ENCODE results near the gene LDLRAD2.
"Not testable (repeated sequence)": the region's sequence is repeated elsewhere in the genome, so short reads cannot be mapped to it uniquely, and the experiment has no call there.

Gene LDLRAD2

DNA sequence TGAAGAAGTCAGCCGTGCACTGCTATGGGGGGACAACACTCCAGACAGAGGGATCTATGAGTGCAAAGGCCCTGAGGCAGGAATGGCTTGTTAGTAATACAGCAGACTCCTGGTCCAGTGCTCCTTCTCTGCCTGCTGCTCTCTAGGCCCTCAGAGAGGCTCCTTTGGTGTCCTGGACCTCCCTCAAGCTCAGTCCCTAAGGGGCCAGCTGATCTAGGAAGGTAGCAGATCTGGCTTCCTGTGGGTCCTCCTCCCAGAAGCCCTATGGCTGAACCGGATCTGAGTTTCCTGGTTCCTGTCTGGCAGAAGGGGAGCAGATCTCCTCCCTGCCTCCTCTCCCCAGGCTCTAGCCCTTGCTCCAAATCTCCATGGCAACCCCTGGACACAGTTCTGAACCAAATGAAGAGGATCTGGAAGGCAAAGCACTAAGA lies at the start of gene LDLRAD2:
LDLRAD2 (plus strand) TSS at position 391 of the 431 bp plus-strand sequence. CDS start 187 bp downstream, outside the sequence.
- no peaks in the 10 kb centered on the region for H3K36me3 Mint-ChIP-seq (ENCODE audit: low read depth)
- no peak for DNase-seq
- no peaks in the 10 kb centered on the region for H3K9me3 Mint-ChIP-seq
- H3K27ac Mint-ChIP-seq, result no peak within 1 kb of the TSS
- peaks cover 10% of the 10 kb centered on the region for H3K4me1 Mint-ChIP-seq (ENCODE audit: low read depth)
- H3K4me3 Mint-ChIP-seq, result no peak within 1 kb of the TSS
- H3K27me3 Mint-ChIP-seq, result peaks cover 30% of the 10 kb centered on the region

- peaks cover 22% of the 10 kb centered on the region for H3K36me3 Mint-ChIP-seq (ENCODE audit: low read depth)
- no peak overlapping the region for H3K27ac Mint-ChIP-seq
- no peaks in the 10 kb centered on the region for H3K27me3 Mint-ChIP-seq
- no peak for DNase-seq
- H3K4me1 Mint-ChIP-seq (ENCODE audit: low read depth), result peaks cover 67% of the 10 kb centered on the region
- no peak overlapping the region for H3K4me3 Mint-ChIP-seq
- no peaks in the 10 kb centered on the region for H3K9me3 Mint-ChIP-seq
Measured at GRCh38 chr1:21763236-21763635, 48.8 kb upstream of the LDLRAD2 start.

DNA sequence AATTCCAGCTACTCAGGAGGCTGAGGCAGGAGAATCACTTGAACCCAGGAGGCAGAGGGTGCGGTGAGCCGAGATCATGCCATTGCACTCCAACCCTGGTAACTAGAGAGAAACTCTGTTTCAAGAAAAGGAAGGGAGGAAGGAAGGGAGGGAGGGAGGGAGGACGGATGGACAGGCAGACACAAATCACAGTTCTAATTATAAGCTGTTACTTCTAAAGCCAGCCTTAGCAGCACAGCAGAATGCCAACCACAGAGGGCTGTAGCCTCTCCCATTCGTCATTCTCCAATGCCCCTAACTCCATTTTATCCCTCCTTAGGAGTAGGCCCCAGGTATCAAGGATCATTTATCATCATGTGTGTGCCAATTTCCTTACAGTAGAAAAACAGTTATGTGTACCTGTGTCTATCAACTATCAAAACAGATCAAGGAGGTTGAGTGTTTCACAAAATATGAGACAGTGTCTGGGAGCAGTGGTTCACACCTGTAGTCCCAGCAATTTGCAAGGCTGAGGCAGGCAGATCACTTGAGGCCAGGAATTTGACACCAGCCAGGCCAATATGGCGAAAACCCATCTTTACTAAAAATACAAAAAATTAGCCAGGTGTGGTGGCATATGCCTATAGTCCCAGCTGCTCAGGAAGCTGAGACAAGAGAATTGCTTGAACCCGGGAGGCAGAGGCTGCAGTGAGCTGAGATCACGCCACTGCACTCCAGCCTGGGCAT lies 48.2 kb upstream of the LDLRAD2 start:
- no peak for DNase-seq
- Mint-ChIP-seq H3K27ac (no peak overlapping the region), H3K27me3 (no peaks in the 10 kb centered on the region), H3K36me3 (ENCODE audit: low read depth) (peaks cover 25% of the 10 kb centered on the region), H3K4me3 (no peak overlapping the region), H3K4me1 (ENCODE audit: low read depth) (peaks cover 69% of the 10 kb centered on the region), H3K9me3 (no peaks in the 10 kb centered on the region)

DNA sequence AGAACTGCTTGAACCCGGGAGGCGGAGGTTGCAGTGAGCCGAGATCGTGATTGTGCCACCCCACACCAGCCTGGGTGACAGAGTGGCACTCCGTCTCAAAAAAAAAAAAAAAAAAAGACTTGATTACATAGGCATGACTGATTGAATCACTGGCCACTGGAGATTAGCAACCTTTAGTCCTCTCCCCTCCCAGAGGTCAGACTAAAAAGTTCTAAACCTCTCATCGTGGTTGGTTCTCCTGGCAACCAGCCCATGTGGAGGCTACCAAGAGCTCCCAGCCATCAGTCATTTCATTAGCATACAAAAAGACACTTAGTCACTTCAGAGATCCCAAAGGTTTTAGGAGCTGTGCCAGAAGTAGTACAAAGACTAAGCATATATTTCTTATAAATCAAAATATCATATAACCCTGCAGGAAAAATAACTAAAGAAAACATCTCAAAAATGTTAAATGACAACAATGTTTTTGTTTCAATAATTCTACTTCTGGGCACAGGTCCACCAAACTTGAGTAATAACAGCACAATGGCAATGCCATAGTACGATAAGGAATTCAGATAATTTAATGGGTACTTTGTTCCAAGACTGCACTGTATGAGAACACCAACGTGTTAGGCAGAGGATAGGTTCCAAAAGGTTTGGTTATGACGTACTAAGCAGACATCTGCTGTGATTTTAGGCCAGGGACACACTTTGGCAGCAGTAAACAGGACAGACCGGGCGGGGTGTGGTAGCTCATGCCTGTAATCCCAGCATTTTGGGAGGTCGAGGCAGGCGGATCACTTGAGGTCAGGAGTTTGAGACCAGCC lies 47.2 kb upstream of the LDLRAD2 start:
- peak overlapping the region; percentile 78 for H3K27ac Mint-ChIP-seq
- H3K9me3 Mint-ChIP-seq, result no peaks in the 10 kb centered on the region
- no peak overlapping the region for H3K4me3 Mint-ChIP-seq
- H3K36me3 Mint-ChIP-seq (ENCODE audit: low read depth), result peaks cover 31% of the 10 kb centered on the region
- DNase-seq, result no peak
- peaks cover 66% of the 10 kb centered on the region for H3K4me1 Mint-ChIP-seq (ENCODE audit: low read depth)
- no peaks in the 10 kb centered on the region for H3K27me3 Mint-ChIP-seq

- peaks cover 36% of the 10 kb centered on the region for H3K36me3 Mint-ChIP-seq (ENCODE audit: low read depth)
- DNase-seq, result no peak
- no peaks in the 10 kb centered on the region for H3K27me3 Mint-ChIP-seq
- H3K4me3 Mint-ChIP-seq, result no peak overlapping the region
- peak overlapping the region; percentile 78 for H3K27ac Mint-ChIP-seq
- H3K4me1 Mint-ChIP-seq (ENCODE audit: low read depth), result peaks cover 68% of the 10 kb centered on the region
- H3K9me3 Mint-ChIP-seq, result no peaks in the 10 kb centered on the region
Measured at GRCh38 chr1:21766210-21766609, 45.9 kb upstream of the LDLRAD2 start.

- Mint-ChIP-seq H3K4me1 (ENCODE audit: low read depth) (peaks cover 67% of the 10 kb centered on the region), H3K36me3 (ENCODE audit: low read depth) (peaks cover 38% of the 10 kb centered on the region), H3K27ac (peak overlapping the region; percentile 78)
- not testable (repeated sequence) for H3K4me3 Mint-ChIP-seq, DNase-seq, H3K9me3 Mint-ChIP-seq, H3K27me3 Mint-ChIP-seq
Measured at GRCh38 chr1:21767106-21767505, 45.0 kb upstream of the LDLRAD2 start.

GRCh38 chr1:21770201-21770600 lies 41.9 kb upstream of the LDLRAD2 start:
- no peak for DNase-seq
- Mint-ChIP-seq H3K27me3 (no peaks in the 10 kb centered on the region), H3K36me3 (ENCODE audit: low read depth) (peaks cover 26% of the 10 kb centered on the region), H3K4me3 (no peak overlapping the region), H3K27ac (peak overlapping the region; percentile 18), H3K9me3 (no peaks in the 10 kb centered on the region), H3K4me1 (ENCODE audit: low read depth) (peaks cover 57% of the 10 kb centered on the region)

DNA sequence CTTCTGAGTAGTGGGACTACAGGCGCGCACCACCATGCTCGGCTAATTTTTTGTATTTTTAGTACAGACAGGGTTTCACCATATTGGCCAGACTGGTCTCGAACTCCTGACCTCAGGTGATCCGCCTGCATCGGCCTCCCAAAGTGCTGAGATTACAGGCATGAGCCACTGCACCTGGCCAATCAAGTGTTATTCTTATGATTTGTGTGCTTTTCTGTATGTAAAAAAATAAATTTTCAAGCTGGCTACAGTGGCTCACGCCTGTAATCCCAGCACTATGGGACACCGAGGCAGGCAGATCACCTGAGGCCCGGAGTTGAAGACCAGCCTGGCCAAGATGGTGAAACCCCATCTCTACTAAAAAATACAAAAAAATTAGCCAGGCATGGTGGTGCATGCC lies 41.5 kb upstream of the LDLRAD2 start:
- Mint-ChIP-seq H3K4me1 (ENCODE audit: low read depth) (peaks cover 57% of the 10 kb centered on the region), H3K36me3 (ENCODE audit: low read depth) (peaks cover 23% of the 10 kb centered on the region)
- not testable (repeated sequence) for DNase-seq, H3K4me3 Mint-ChIP-seq, H3K27me3 Mint-ChIP-seq, H3K27ac Mint-ChIP-seq, H3K9me3 Mint-ChIP-seq

DNA sequence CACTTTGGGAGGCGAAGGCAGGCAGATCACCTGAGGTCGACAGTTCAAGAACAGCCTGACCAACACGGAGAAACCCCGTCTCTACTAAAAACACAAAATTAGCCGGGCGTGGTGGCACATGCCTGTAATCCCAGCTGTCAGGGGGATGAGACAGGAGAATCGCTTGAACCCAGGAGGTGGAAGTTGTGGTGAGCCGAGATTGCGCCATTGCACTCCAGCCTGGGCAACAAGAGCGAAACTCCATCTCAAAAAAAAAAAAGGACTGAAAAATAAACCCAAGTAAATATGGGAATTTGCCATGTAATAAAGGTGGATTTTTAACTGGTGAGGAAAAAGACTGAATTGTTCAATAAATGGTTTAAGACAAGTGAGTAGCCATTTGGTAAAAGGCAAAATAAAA lies 40.4 kb upstream of the LDLRAD2 start:
- not testable (repeated sequence) for H3K27me3 Mint-ChIP-seq, H3K9me3 Mint-ChIP-seq, H3K27ac Mint-ChIP-seq, DNase-seq, H3K4me3 Mint-ChIP-seq
- peaks cover 55% of the 10 kb centered on the region for H3K4me1 Mint-ChIP-seq (ENCODE audit: low read depth)
- H3K36me3 Mint-ChIP-seq (ENCODE audit: low read depth), result peaks cover 26% of the 10 kb centered on the region

DNA sequence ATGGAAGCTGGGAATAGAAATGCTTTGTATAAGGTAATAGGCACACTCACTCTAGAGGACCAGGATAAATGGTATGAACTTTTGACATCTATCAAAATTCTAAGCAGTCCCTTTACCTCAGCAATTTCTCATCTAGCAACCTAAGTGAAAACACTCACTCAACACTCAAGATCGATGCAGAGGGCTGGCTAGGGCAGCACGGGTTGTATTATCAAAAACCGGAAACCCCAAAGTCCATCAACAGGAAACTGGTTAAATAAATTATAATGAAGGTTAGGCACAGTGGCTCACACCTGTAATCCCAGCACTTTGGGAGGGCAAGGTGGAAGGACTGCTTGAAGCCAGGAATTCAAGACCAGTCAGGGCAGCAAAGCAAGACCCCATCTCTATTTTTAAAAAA lies 38.5 kb upstream of the LDLRAD2 start:
- Mint-ChIP-seq H3K9me3 (no peaks in the 10 kb centered on the region), H3K4me3 (peak overlapping the region; percentile 33), H3K4me1 (ENCODE audit: low read depth) (peaks cover 57% of the 10 kb centered on the region), H3K36me3 (ENCODE audit: low read depth) (peaks cover 34% of the 10 kb centered on the region), H3K27ac (peak overlapping the region; percentile 67), H3K27me3 (no peaks in the 10 kb centered on the region)
- DNase-seq, result no peak

DNA sequence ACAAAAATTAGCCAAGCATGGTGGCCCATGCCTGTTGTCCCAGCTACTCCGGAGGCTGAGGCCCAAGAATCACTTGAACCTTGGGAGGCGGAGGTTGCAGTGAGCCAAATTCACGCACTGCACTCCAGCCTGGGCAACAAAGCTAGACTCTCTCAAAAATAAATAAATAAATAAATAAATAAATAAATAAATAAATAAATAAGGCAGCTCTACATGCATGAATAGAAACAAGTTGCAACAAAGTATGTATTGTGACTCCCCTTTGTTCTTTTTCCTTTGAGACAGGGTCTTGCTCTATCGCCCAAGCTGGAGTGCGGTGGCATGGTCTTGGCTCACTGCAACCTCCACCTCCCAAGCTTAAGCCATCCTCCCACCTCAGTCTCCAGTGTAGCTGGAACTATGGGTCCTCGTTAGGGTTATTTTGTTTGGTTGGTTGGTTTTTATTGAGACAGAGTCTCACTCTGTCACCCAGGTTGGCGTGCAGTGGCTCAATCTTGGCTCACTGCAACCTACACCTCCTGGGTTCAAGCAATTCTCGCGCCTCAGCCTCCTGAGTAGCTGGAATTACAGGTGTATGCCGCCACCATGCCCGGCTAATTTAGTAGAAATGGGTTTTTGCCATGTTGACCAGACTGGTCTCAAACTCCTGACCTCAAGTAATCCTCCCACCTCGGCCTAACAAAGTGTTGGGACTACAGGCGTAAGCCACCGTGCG lies 37.1 kb upstream of the LDLRAD2 start:
- no peaks in the 10 kb centered on the region for H3K27me3 Mint-ChIP-seq
- H3K27ac Mint-ChIP-seq, result peak overlapping the region; percentile 87
- H3K4me1 Mint-ChIP-seq (ENCODE audit: low read depth), result peaks cover 59% of the 10 kb centered on the region
- no peak for DNase-seq
- peaks cover 2% of the 10 kb centered on the region for H3K9me3 Mint-ChIP-seq
- peaks cover 26% of the 10 kb centered on the region for H3K36me3 Mint-ChIP-seq (ENCODE audit: low read depth)
- H3K4me3 Mint-ChIP-seq, result no peak overlapping the region

DNA sequence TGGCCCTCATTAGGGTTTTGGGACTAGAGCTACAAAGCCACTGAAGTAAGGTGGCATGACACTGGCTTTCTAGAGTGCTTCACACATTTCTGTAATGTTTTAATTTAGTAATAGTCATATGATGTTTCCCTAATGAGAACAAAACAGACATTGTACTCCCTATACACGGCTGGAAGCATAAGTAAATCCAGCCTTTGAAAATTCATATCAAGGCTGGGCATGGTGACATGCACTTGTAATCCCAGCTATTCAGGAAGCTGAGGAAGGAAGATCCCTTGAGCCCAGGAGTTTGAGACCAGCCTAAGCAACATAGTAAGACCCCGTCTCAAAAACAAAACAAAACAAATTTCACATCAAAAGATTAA lies 36.5 kb upstream of the LDLRAD2 start:
- Mint-ChIP-seq H3K4me1 (ENCODE audit: low read depth) (peaks cover 59% of the 10 kb centered on the region), H3K4me3 (no peak overlapping the region), H3K27me3 (no peaks in the 10 kb centered on the region), H3K36me3 (ENCODE audit: low read depth) (peaks cover 27% of the 10 kb centered on the region), H3K9me3 (peaks cover 2% of the 10 kb centered on the region), H3K27ac (peak overlapping the region; percentile 87)
- DNase-seq, result no peak

DNA sequence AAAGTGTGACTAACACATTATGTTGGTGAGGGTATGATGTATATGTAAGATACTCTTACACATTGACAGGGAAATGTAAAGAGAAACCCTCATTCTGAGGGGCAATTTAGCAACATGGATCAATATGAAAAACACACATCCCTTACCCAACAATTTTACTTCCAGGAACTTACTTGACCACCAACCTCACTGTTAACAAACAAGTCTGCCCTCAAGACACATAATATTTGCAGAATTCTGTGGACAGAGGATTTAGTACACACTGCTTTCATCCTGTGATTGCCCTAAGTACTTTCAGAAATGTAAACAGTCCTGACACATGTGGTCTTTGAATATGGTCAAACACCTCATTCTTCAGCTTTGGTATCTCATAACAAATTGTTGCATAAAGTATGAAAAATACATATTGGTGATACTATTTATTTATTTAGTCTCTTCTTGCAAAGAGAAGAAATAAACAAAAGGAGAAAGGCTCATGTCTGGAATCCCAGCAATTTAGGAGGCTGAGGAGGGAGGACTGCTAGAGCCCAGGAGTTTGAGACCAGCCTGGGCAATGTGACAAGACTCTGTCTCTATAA lies 36.0 kb upstream of the LDLRAD2 start:
- peaks cover 59% of the 10 kb centered on the region for H3K4me1 Mint-ChIP-seq (ENCODE audit: low read depth)
- peak overlapping the region; percentile 6 for H3K4me3 Mint-ChIP-seq
- peak overlapping the region; percentile 87 for H3K27ac Mint-ChIP-seq
- no peaks in the 10 kb centered on the region for H3K27me3 Mint-ChIP-seq
- peaks cover 2% of the 10 kb centered on the region for H3K9me3 Mint-ChIP-seq
- no peak for DNase-seq
- H3K36me3 Mint-ChIP-seq (ENCODE audit: low read depth), result peaks cover 27% of the 10 kb centered on the region

- not testable (repeated sequence) for H3K4me3 Mint-ChIP-seq, H3K9me3 Mint-ChIP-seq, H3K27me3 Mint-ChIP-seq, DNase-seq
- peaks cover 33% of the 10 kb centered on the region for H3K36me3 Mint-ChIP-seq (ENCODE audit: low read depth)
- peak overlapping the region; percentile 59 for H3K27ac Mint-ChIP-seq
- peaks cover 62% of the 10 kb centered on the region for H3K4me1 Mint-ChIP-seq (ENCODE audit: low read depth)
Measured at GRCh38 chr1:21776925-21777324, 35.1 kb upstream of the LDLRAD2 start.

All from activated T-cell treated with anti-CD3 and anti-CD28 coated beads, Interleukin-2, amount 50 U/mL, for 24 hours (primary cell).